H7 (cell line): ENCODE data around the gene SRBD1. TPM values are rescaled to one million over a fixed set of nuclear protein-coding genes. Genes with fewer than 3 reads are reported as not detected.
A peak's percentile ranks its signal among the peaks of the same experiment; 100 is the strongest.

Source experiments
- DNase-seq: peaks from one replicate; pipeline ENCODE4 v3.0.0; 2012
- H3K27me3 ChIP-seq: 2 replicates; pipeline ENCODE4 v1.6.0; 2011; ENCODE audit warnings: mild to moderate bottlenecking, low read length; ENCODE audit not compliant: control insufficient read depth, insufficient read depth
- H3K36me3 ChIP-seq: replicated peaks from 2 replicates; pipeline ENCODE4 v1.5.1; 2011; ENCODE audit warnings: low read length; ENCODE audit not compliant: control insufficient read depth, insufficient read depth
- H3K4me3 ChIP-seq: 2 replicates; pipeline ENCODE4 v1.5.1; 2011; ENCODE audit warnings: low read depth, mild to moderate bottlenecking, control low read depth, low read length, moderate library complexity; ENCODE audit not compliant: insufficient read depth
- total RNA-seq: library from RNA; depleted of rRNA; stranded (reverse); fragments of >200 nt; shearing (Covaris generic); gene quantifications from 2 replicates; pipeline ENCODE4 v1.2.3, GENCODE V29; 2014

Gene SRBD1
- total RNA-seq, 1 experiment from 2014 or later: 22.2 TPM

DNA sequence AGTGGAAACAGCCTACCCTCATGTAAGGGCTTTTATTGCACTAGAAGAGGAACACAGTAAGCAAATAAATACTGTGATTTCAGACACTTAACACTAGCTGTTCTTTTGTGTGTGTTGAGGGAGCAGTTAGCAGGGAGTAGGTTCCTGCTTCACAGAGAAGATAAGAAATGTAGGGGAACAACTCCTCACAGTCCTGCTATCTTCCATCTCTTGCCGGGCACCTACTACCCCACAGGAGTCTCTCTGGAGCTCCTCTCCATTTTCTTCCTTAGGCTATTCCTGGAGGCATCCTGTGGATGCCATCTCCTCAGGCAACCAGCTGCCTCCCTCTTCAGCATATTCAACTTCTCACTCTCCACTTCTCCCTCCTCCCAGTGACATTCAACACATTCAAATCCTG, 145.0 kb downstream of the SRBD1 start:
- no peaks in the 10 kb centered on the region for H3K36me3 ChIP-seq
- DNase-seq: peak; percentile 3
- no peaks in the 10 kb centered on the region for H3K27me3 ChIP-seq
- no peak overlapping the region for H3K4me3 ChIP-seq

GRCh38 chr2:45460825-45461224, 150.2 kb downstream of the SRBD1 start:
- Histone ChIP-seq H3K27me3 (no peaks in the 10 kb centered on the region), H3K4me3 (no peak overlapping the region), H3K36me3 (no peaks in the 10 kb centered on the region)
- DNase-seq: no peak

DNA sequence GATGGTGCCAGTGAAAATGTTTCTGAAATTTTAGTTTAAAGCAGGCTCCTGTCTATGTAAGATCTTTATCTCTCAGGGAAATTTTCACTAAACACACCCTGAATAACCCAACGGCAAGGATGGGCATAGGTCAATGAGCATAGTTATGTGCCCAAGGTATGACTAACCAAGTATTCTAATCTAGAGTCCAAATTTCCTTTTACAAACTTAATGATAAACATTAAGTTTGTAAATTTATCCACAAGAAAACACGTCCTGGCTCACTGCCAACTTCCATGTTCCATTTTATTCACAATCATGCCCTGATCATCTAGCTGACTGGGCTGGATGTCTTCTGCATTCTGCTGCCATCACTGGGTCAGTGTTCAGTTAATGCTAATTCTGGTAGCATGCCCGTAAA, 151.2 kb downstream of the SRBD1 start:
- no peaks in the 10 kb centered on the region for H3K36me3 ChIP-seq
- no peaks in the 10 kb centered on the region for H3K27me3 ChIP-seq
- DNase-seq: no peak
- H3K4me3 ChIP-seq: no peak overlapping the region

DNA sequence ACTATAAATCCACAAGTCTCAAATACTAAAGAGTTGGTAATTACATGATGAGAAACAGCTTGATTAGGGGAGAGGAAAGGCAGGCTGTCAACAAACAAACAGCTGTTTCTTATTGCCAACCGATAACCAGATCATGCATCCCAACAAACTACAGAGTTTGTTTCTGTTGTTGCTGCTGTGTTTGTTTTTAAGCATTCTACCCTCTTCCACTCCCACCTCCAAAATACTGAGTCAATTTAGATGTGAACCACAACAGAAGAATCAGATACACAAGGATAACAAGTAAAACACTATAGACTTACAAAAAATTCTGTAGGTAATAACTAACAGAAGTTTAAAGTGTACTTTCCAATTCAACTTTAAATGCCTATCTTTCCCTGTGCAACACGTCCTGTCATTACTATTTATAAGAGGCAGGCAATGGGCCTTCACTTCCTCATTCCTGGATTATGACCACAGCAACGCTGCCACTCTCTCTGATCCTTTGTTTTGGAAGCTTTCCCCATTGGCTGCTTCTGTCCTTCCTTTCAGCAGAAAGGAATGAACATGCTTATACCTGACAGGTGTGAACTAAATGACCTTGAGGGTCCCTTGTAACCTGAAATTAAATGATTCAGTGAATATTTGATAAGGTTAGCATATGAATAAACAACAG, 152.0 kb downstream of the SRBD1 start:
- no peaks in the 10 kb centered on the region for H3K36me3 ChIP-seq
- no peak for DNase-seq
- no peak overlapping the region for H3K4me3 ChIP-seq
- H3K27me3 ChIP-seq: no peaks in the 10 kb centered on the region

DNA sequence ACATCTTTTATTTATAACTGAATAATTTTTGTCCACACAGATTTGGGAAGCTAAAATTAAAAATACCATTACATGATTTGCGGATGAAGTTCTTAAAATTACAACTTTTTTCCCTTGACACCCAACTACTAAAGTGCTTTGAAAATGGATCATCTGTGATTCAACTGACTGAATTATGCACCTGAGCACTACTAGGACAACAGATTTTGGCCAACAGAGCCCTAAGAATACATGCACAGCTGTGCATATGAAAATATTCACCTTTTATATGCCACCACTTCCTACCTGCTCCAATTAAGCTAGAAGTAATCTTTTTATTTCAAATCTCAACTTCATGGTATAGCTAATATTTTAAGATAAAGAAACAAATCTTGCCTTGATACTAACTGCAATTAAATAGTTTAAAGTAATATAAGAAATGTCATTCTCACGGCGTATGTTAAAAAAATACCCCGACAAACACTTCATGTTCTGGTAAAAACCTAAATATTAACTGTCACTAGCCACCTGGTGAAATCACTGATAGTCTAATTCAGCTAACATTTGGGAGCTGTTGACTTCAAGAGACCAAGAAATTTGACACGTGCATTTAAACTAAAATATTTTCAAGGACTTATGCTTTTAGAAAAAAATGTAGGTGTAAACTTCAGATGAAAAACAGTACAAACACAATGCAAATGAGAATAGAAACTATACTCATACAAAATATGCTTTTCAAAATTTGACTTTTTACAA, 153.7 kb downstream of the SRBD1 start:
- Histone ChIP-seq H3K27me3 (no peaks in the 10 kb centered on the region), H3K4me3 (no peak overlapping the region), H3K36me3 (no peaks in the 10 kb centered on the region)
- DNase-seq: no peak

DNA sequence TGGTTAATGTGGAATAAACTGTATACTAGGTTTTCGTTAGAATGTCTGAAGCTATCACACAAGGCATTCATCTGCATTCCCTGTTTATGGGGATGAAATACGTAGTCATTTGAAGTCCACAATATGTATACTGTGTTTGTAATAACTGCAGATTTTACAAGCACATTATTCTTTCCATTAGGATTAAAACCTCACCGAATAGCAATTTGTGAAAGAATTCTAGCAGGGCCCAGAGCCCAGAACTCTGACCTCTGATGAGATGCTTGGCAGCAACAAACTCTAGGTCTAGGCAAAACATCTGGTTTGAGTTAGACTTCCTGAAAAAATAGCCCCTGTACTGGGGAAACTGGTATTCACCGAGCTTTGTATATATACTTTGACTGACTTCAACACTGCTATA, 158.2 kb downstream of the SRBD1 start:
- Histone ChIP-seq H3K4me3 (no peak overlapping the region), H3K27me3 (no peaks in the 10 kb centered on the region), H3K36me3 (no peaks in the 10 kb centered on the region)
- no peak for DNase-seq

DNA sequence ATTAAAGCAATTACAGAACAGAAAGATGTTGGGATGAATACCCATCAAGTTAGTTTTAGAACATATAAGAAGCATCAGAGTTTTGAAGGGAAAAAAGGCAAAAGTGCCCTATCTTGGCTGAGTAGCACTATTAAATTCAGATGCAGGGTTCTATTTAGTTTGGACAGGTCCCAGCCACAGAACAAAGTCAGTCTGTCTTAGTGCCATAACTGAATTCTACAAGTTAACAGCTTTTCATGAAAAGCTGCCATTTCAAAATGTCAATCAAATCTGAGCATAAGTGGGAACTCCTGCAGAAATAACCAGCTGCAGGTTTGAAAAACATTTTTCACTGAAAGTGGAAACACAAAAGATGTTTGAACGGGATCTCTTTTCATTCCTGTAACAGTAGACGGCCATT, 160.4 kb downstream of the SRBD1 start:
- no peak for DNase-seq
- Histone ChIP-seq H3K27me3 (no peaks in the 10 kb centered on the region), H3K4me3 (no peak overlapping the region), H3K36me3 (no peaks in the 10 kb centered on the region)

- H3K4me3 ChIP-seq: no peak overlapping the region
- H3K36me3 ChIP-seq: no peaks in the 10 kb centered on the region
- no peaks in the 10 kb centered on the region for H3K27me3 ChIP-seq
- DNase-seq: no peak
Measured at GRCh38 chr2:45448217-45448616, 162.8 kb downstream of the SRBD1 start.

DNA sequence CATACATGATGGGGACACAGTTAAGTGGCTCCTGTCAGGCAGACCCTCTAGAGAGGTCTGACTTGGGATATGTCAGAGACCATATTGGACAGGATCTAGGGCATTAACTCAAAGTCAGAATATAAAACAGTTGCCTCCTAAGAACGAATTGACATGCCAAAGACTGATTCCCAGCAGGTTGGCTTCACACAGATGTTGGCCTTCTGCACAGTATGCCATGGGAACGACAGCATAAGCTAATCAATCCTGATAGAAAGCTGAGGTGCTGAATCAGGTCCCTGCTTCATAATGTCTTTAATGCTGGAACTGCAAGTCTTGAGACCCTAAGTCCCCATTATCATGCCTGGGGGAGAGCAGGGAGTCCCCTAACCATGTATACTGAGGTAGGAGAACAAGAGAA, 165.1 kb downstream of the SRBD1 start:
- H3K36me3 ChIP-seq: no peaks in the 10 kb centered on the region
- DNase-seq: no peak

GRCh38 chr2:45445037-45445436, 166.0 kb downstream of the SRBD1 start:
- H3K4me3 ChIP-seq: no peak overlapping the region
- no peaks in the 10 kb centered on the region for H3K36me3 ChIP-seq
- DNase-seq: no peak
- no peaks in the 10 kb centered on the region for H3K27me3 ChIP-seq

More for the DNA sequence above, 165.1 kb downstream of the SRBD1 start:
- Histone ChIP-seq H3K27me3 (no peaks in the 10 kb centered on the region), H3K4me3 (no peak overlapping the region)

- Histone ChIP-seq H3K36me3 (no peaks in the 10 kb centered on the region), H3K4me3 (no peak overlapping the region), H3K27me3 (no peaks in the 10 kb centered on the region)
- no peak for DNase-seq
Measured at GRCh38 chr2:45443012-45443411, 168.1 kb downstream of the SRBD1 start.

GRCh38 chr2:45442026-45442425, 169.0 kb downstream of the SRBD1 start:
- no peak for DNase-seq
- Histone ChIP-seq H3K4me3 (no peak overlapping the region), H3K36me3 (no peaks in the 10 kb centered on the region), H3K27me3 (no peaks in the 10 kb centered on the region)

DNA sequence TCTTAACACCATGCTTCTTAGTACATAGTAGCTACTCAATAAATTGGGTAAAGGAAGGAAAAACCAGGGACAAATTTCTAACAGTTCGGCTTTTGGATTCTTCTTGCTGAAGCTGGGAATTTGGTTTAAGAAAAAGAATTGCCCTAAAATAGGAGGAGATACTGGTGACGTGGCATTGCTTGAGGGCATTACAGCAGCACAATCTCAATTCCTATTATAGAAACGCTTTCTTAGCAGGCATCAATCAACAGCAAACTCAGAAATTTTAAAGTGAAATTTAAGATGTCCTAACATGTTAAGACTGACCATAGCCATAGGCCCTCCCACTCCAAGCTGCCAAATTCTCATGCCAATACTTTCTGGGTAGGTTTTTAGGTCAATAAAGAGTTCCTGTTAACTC, 169.5 kb downstream of the SRBD1 start:
- no peak for DNase-seq
- no peaks in the 10 kb centered on the region for H3K36me3 ChIP-seq
- no peak overlapping the region for H3K4me3 ChIP-seq
- H3K27me3 ChIP-seq: no peaks in the 10 kb centered on the region

- DNase-seq: no peak
- Histone ChIP-seq H3K36me3 (no peaks in the 10 kb centered on the region), H3K4me3 (no peak overlapping the region), H3K27me3 (no peaks in the 10 kb centered on the region)
Measured at GRCh38 chr2:45439788-45440773, 171.0 kb downstream of the SRBD1 start.
